Cardiac septum (tissue), 1 donor: ENCODE results near the gene MICA. TPM values are rescaled to one million over a fixed set of nuclear protein-coding genes. Genes with fewer than 3 reads are reported as not detected.
A peak's percentile ranks its signal among the peaks of the same experiment; 100 is the strongest.
"Not testable (repeated sequence)": the region's sequence is repeated elsewhere in the genome, so short reads cannot be mapped to it uniquely, and the experiment has no call there.

Experiments used
- DNase-seq: peaks from one replicate; pipeline ENCODE4 v3.0.0-alpha.2; 2020; ENCODE audit warnings: low spot score
- intact Hi-C: fragments of 100-400 bp; cut with DNase I; formaldehyde crosslinking; loops from one replicate; pipeline ENCODE4 v1.14.0; 2022
- microRNA-seq: library from miRNA; unstranded; fragments of <30 nt; microRNA quantifications from one replicate; pipeline ENCODE4 v1.2.0, GENCODE V29; 2020
- total RNA-seq: library from RNA; stranded (reverse); fragmentation: NEBNext Ultra II Directional; extraction: Animal tissue kit (Norgen Biotek cat#: 25700); gene quantifications from one replicate; pipeline ENCODE4 v1.2.1, GENCODE V29; 2021
- donor health status: DM: no; HTN: no; CAD: no.

MICA gene
- total RNA-seq, 1 donor from 2014 or later: 12.7 TPM

GRCh38 chr6:31441365-31442267, 38.2 kb downstream of the MICA start:
- intact Hi-C loops: loop anchor here (2.0 kb wide), 1 partner anchor 45 kb away; no protein-coding TSS in a partner anchor
- peak; percentile 95 for DNase-seq

GRCh38 chr6:31446481-31446880, 43.1 kb downstream of the MICA start:
- intact Hi-C loops: no loop called here
- no peak for DNase-seq

- intact Hi-C loops, DNase-seq: not testable (repeated sequence)
Measured at GRCh38 chr6:31446999-31447789, 43.8 kb downstream of the MICA start.

GRCh38 chr6:31450751-31451150, 47.4 kb downstream of the MICA start:
- no peak for DNase-seq
- intact Hi-C loops: no loop called here

- intact Hi-C loops: no loop called here
- DNase-seq: no peak
Measured at GRCh38 chr6:31452859-31453258, 49.5 kb downstream of the MICA start.

- intact Hi-C loops: no loop called here
- no peak for DNase-seq
Measured at GRCh38 chr6:31453259-31453658, 49.9 kb downstream of the MICA start.

GRCh38 chr6:31459864-31460263, 56.5 kb downstream of the MICA start:
- intact Hi-C loops, DNase-seq: not testable (repeated sequence)

- no peak for DNase-seq
- intact Hi-C loops: no loop called here
Measured at GRCh38 chr6:31460361-31461025, 57.1 kb downstream of the MICA start.

- no peak for DNase-seq
- intact Hi-C loops: no loop called here
Measured at GRCh38 chr6:31462026-31462963, 58.9 kb downstream of the MICA start.

GRCh38 chr6:31462964-31463870, 59.8 kb downstream of the MICA start:
- intact Hi-C loops: no loop called here
- DNase-seq: peak; percentile 93

- intact Hi-C loops: no loop called here
- no peak for DNase-seq
Measured at GRCh38 chr6:31464252-31465184, 61.1 kb downstream of the MICA start.

Small RNA genes within 50 kb of the gene (microRNA-seq; reads per million reads assigned to microRNA genes)
- gene MIR6891: not detected

Other genes starting within 250 kb of the MICA start
- 11.1 TPM for gene CCHCR1, start 245.8 kb upstream of the MICA start, total RNA-seq
- gene TCF19, start 245.0 kb upstream of the MICA start, total RNA-seq: 2.4 TPM
- 1.0 TPM for gene POU5F1, start 232.9 kb upstream of the MICA start, total RNA-seq
- 237 TPM for gene HLA-C, start 131.5 kb upstream of the MICA start, total RNA-seq
- 409 TPM for gene HLA-B, start 46.4 kb upstream of the MICA start, total RNA-seq
- gene MICB, start 94.5 kb downstream of the MICA start, total RNA-seq: 1.9 TPM
- not detected for gene MCCD1, start 125.4 kb downstream of the MICA start, total RNA-seq
- gene DDX39B, start 138.4 kb downstream of the MICA start, total RNA-seq: 201 TPM
- gene ATP6V1G2, start 143.0 kb downstream of the MICA start, total RNA-seq: 2.6 TPM
- 9.5 TPM for gene NFKBIL1, start 144.0 kb downstream of the MICA start, total RNA-seq
- not detected for gene LTA, start 168.7 kb downstream of the MICA start, total RNA-seq
- gene TNF, start 172.0 kb downstream of the MICA start, total RNA-seq: 0.38 TPM
- 0.86 TPM for gene LTB, start 178.8 kb downstream of the MICA start, total RNA-seq
- 5.4 TPM for gene LST1, start 182.7 kb downstream of the MICA start, total RNA-seq
- gene NCR3, start 189.4 kb downstream of the MICA start, total RNA-seq: not detected
- 10.3 TPM for gene AIF1, start 211.6 kb downstream of the MICA start, total RNA-seq
- gene PRRC2A, start 217.1 kb downstream of the MICA start, total RNA-seq: 125 TPM
- 270 TPM for gene BAG6, start 249.1 kb downstream of the MICA start, total RNA-seq